Osteocyte (in vitro differentiated cells): ENCODE results near the gene ULBP1. TPM values are rescaled to one million over a fixed set of nuclear protein-coding genes. Genes with fewer than 3 reads are reported as not detected.
A peak's percentile ranks its signal among the peaks of the same experiment; 100 is the strongest.
"Not testable (repeated sequence)": the region's sequence is repeated elsewhere in the genome, so short reads cannot be mapped to it uniquely, and the experiment has no call there.

Source experiments
- DNase-seq: peaks from one replicate; pipeline ENCODE4 v3.0.0; 2021; ENCODE audit warnings: mixed read lengths; ENCODE audit not compliant: unreplicated experiment; ENCODE audit errors: extremely low spot score
- H3K27ac Mint-ChIP-seq: one replicate; pipeline ENCODE4 v1.8.0; 2021; ENCODE audit warnings: mild to moderate bottlenecking, mixed read lengths; ENCODE audit not compliant: unreplicated experiment
- H3K27me3 Mint-ChIP-seq: one replicate; pipeline ENCODE4 v1.8.0; 2021; ENCODE audit warnings: mixed read lengths; ENCODE audit not compliant: unreplicated experiment
- H3K36me3 Mint-ChIP-seq: one replicate; pipeline ENCODE4 v1.8.0; 2021; ENCODE audit warnings: mixed read lengths; ENCODE audit not compliant: unreplicated experiment
- H3K4me1 Mint-ChIP-seq: one replicate; pipeline ENCODE4 v1.8.0; 2021; ENCODE audit warnings: mixed read lengths; ENCODE audit not compliant: unreplicated experiment
- H3K4me3 Mint-ChIP-seq: one replicate; pipeline ENCODE4 v1.8.0; 2021; ENCODE audit warnings: mild to moderate bottlenecking, moderate library complexity, mixed read lengths; ENCODE audit not compliant: unreplicated experiment
- H3K9me3 Mint-ChIP-seq: one replicate; pipeline ENCODE4 v1.8.0; 2021; ENCODE audit warnings: mixed read lengths; ENCODE audit not compliant: unreplicated experiment
- CTCF ChIP-seq: fragments of 200-600 bp; sonication (generic); IDR thresholded peaks from 2 replicates; pipeline ENCODE4 v1.5.0; 2021; ENCODE audit warnings: antibody characterized with exemption, mild to moderate bottlenecking, moderate library complexity
- total RNA-seq: library from RNA; stranded (reverse); gene quantifications from 2 replicates; pipeline ENCODE4 v1.2.1, GENCODE V29; 2021

The ULBP1 gene
- total RNA-seq, 1 donor from 2014 or later, result 11.5 TPM

- H3K36me3 Mint-ChIP-seq, result peaks cover 12% of the 10 kb centered on the region
- no peak overlapping the region for H3K4me3 Mint-ChIP-seq
- H3K9me3 Mint-ChIP-seq, result peaks cover 12% of the 10 kb centered on the region
- H3K4me1 Mint-ChIP-seq, result peaks cover 10% of the 10 kb centered on the region
- no peak for TF ChIP-seq CTCF
- peaks cover 39% of the 10 kb centered on the region for H3K27me3 Mint-ChIP-seq
- no peak overlapping the region for H3K27ac Mint-ChIP-seq
- DNase-seq, result peak; percentile 67
Measured at GRCh38 chr6:149969635-149970034, 5.9 kb downstream of the ULBP1 start.

- peaks cover 12% of the 10 kb centered on the region for H3K36me3 Mint-ChIP-seq
- peaks cover 12% of the 10 kb centered on the region for H3K9me3 Mint-ChIP-seq
Measured at GRCh38 chr6:149974394-149974793, 10.7 kb downstream of the ULBP1 start.

GRCh38 chr6:149974825-149975224 is 11.1 kb downstream of the ULBP1 start:
- no peak for TF ChIP-seq CTCF
- DNase-seq, result no peak
- Mint-ChIP-seq H3K9me3 (peaks cover 12% of the 10 kb centered on the region), H3K36me3 (peaks cover 12% of the 10 kb centered on the region), H3K27ac (no peak overlapping the region), H3K27me3 (peaks cover 74% of the 10 kb centered on the region), H3K4me3 (no peak overlapping the region), H3K4me1 (no peaks in the 10 kb centered on the region)

More at GRCh38 chr6:149974394-149974793, 10.7 kb downstream of the ULBP1 start:
- peaks cover 70% of the 10 kb centered on the region for H3K27me3 Mint-ChIP-seq
- not testable (repeated sequence) for DNase-seq, H3K4me1 Mint-ChIP-seq, H3K27ac Mint-ChIP-seq, H3K4me3 Mint-ChIP-seq

- H3K36me3 Mint-ChIP-seq, result peaks cover 8% of the 10 kb centered on the region
- no peak overlapping the region for H3K4me3 Mint-ChIP-seq
- H3K4me1 Mint-ChIP-seq, result no peaks in the 10 kb centered on the region
- DNase-seq, result no peak
- peaks cover 73% of the 10 kb centered on the region for H3K27me3 Mint-ChIP-seq
- H3K9me3 Mint-ChIP-seq, result peaks cover 12% of the 10 kb centered on the region
- no peak overlapping the region for H3K27ac Mint-ChIP-seq
- TF ChIP-seq CTCF, result no peak
Measured at GRCh38 chr6:149975400-149975799, 11.7 kb downstream of the ULBP1 start.

GRCh38 chr6:149977221-149977620 is 13.5 kb downstream of the ULBP1 start:
- Mint-ChIP-seq H3K9me3 (peaks cover 11% of the 10 kb centered on the region), H3K4me3 (no peak overlapping the region), H3K4me1 (peaks cover 9% of the 10 kb centered on the region), H3K36me3 (peaks cover 3% of the 10 kb centered on the region), H3K27me3 (peaks cover 88% of the 10 kb centered on the region), H3K27ac (no peak overlapping the region)
- TF ChIP-seq CTCF, result no peak
- DNase-seq, result no peak

- Mint-ChIP-seq H3K36me3 (no peaks in the 10 kb centered on the region), H3K4me1 (peaks cover 9% of the 10 kb centered on the region), H3K4me3 (no peak overlapping the region), H3K27ac (no peak overlapping the region), H3K27me3 (peaks cover 92% of the 10 kb centered on the region), H3K9me3 (peaks cover 5% of the 10 kb centered on the region)
- no peak for DNase-seq
- no peak for TF ChIP-seq CTCF
Measured at GRCh38 chr6:149978610-149979009, 14.9 kb downstream of the ULBP1 start.
